Ovary (tissue), 3 donors: ENCODE data around the gene CNOT6L.

Source experiments
- EP300 ChIP-seq: sonication (generic); formaldehyde crosslinking; IDR thresholded peaks from one replicate; pipeline ENCODE4 v1.6.1; 2017; ENCODE audit warnings: antibody characterized with exemption
- POLR2A ChIP-seq: fragments of 450-650 bp; IDR thresholded peaks from one replicate; pipeline ENCODE4 v1.6.1; 2017; ENCODE audit warnings: antibody characterized with exemption, mild to moderate bottlenecking, moderate library complexity
- TF ChIP-seq, protein P1 (sequence below), 3 donors: fragments of 450-650 bp in 2 of 3; fragments of 200-600 bp in 1 of 3; IDR thresholded peaks; one replicate each; pipeline versions ENCODE4 v1.5.1 to v1.8.0; 2016 to 2022; ENCODE audit warnings: antibody characterized with exemption in 3 of 3, mild to moderate bottlenecking in 1 of 3
- donor health status: DM: no; HTN: no; CAD: no.

DNA sequence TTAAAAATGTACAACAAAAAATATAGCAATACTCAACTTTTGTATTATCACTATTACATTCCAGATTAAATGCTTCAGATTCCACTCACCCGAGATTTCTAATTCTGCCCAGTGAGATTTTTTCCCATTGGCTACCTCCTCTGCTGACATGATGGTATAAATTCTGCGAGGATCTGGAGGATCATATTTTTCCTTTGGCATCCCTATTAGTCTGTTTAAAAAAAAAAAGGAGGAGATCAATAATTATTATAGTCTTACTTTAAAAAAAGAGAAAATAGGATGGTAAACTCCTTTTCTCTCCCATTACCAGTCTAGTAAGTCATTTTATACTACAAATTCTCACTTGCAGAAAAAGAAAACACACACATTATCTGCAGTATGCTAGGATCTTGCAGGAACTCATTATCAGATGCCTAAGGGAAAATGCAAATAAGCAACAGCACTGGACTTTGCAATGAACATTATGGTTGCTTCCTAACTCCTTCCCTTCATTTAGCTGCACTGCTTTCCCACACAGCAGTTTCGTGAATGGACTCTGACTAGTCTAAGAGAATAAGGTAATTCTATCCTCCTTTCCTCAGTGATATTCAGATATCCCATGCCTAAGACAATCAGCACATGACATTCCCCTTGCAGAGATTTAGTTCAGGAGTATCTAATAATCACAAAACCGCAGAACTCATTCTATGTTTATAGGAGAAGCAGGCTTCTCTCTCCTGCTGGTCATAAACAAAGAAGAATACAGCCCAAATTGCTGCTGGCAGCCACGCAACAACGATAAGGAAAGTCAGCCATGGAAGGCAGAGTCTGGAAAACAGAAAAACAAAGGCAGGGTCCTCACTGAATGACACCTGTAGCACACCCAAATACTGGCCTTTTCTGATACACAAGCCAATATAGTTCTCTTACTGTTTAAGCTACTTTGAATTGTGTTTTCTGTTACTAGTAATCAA, 42.7 kb downstream of the CNOT6L start:
- TF ChIP-seq, protein P1, sequence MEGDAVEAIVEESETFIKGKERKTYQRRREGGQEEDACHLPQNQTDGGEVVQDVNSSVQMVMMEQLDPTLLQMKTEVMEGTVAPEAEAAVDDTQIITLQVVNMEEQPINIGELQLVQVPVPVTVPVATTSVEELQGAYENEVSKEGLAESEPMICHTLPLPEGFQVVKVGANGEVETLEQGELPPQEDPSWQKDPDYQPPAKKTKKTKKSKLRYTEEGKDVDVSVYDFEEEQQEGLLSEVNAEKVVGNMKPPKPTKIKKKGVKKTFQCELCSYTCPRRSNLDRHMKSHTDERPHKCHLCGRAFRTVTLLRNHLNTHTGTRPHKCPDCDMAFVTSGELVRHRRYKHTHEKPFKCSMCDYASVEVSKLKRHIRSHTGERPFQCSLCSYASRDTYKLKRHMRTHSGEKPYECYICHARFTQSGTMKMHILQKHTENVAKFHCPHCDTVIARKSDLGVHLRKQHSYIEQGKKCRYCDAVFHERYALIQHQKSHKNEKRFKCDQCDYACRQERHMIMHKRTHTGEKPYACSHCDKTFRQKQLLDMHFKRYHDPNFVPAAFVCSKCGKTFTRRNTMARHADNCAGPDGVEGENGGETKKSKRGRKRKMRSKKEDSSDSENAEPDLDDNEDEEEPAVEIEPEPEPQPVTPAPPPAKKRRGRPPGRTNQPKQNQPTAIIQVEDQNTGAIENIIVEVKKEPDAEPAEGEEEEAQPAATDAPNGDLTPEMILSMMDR (IDR thresholded peaks at IDR 0.05), result no peak
- TF ChIP-seq POLR2A (no peak), EP300 (no peak)
